Activated effector memory CD4-positive, alpha-beta T cell treated with anti-CD3 and anti-CD28 coated beads, Interleukin-2, amount 50 U/mL, for 16 hours (primary cell): ENCODE results near the gene USP20.
"Not testable (repeated sequence)": the region's sequence is repeated elsewhere in the genome, so short reads cannot be mapped to it uniquely, and the experiment has no call there.

Source experiments
- DNase-seq: peaks from one replicate; pipeline ENCODE4 v3.0.0-alpha.2; 2020

Gene USP20

GRCh38 chr9:129835128-129835859, at the start of gene USP20, which contains the start of gene C9orf78:
Gene USP20, plus strand, starts transcription at chr9:129835458. Its CDS starts 17,098 bp downstream, at chr9:129852556.
Gene C9orf78, minus strand, starts transcription at chr9:129835275. Its CDS starts 54 bp downstream, at chr9:129835221.
- DNase-seq: peak; percentile 99

- DNase-seq: no peak
Observed at GRCh38 chr9:129785866-129786265, 49.4 kb upstream of the USP20 start.

- DNase-seq: no peak
Observed at GRCh38 chr9:129786481-129786880, 48.8 kb upstream of the USP20 start.

- DNase-seq: no peak
Observed at GRCh38 chr9:129794549-129794948, 40.7 kb upstream of the USP20 start.

GRCh38 chr9:129796029-129796428, 39.2 kb upstream of the USP20 start:
- DNase-seq: not testable (repeated sequence)

- DNase-seq: no peak
Observed at GRCh38 chr9:129798973-129799372, 36.3 kb upstream of the USP20 start.

GRCh38 chr9:129801504-129801903, 33.8 kb upstream of the USP20 start:
- no peak for DNase-seq

GRCh38 chr9:129802833-129803675, 32.2 kb upstream of the USP20 start, which contains the start of gene TOR1B:
Gene TOR1B, plus strand, starts transcription at chr9:129803184. Its CDS starts 29 bp downstream, at chr9:129803213.
- peak; percentile 97 for DNase-seq

- no peak for DNase-seq
Observed at GRCh38 chr9:129803676-129804060, 31.6 kb upstream of the USP20 start.

GRCh38 chr9:129806061-129806460, 29.2 kb upstream of the USP20 start:
- no peak for DNase-seq

GRCh38 chr9:129809346-129809745, 25.9 kb upstream of the USP20 start:
- no peak for DNase-seq

GRCh38 chr9:129810116-129810515, 25.1 kb upstream of the USP20 start:
- no peak for DNase-seq

GRCh38 chr9:129810788-129811187, 24.5 kb upstream of the USP20 start:
- no peak for DNase-seq

GRCh38 chr9:129811967-129812363, 23.3 kb upstream of the USP20 start:
- DNase-seq: no peak

- no peak for DNase-seq
Observed at GRCh38 chr9:129812385-129812784, 22.9 kb upstream of the USP20 start.

GRCh38 chr9:129813661-129814060, 21.6 kb upstream of the USP20 start:
- no peak for DNase-seq

GRCh38 chr9:129814432-129815223, 20.6 kb upstream of the USP20 start:
- DNase-seq: no peak

- DNase-seq: no peak
Observed at GRCh38 chr9:129815278-129815677, 20.0 kb upstream of the USP20 start.

GRCh38 chr9:129816501-129817435, 18.5 kb upstream of the USP20 start:
- DNase-seq: no peak

- peak; percentile 68 for DNase-seq
Observed at GRCh38 chr9:129822898-129823541, 12.2 kb upstream of the USP20 start.

GRCh38 chr9:129823542-129823934, 11.7 kb upstream of the USP20 start:
- DNase-seq: no peak
